Activated CD4-positive, alpha-beta T cell treated with anti-CD3 and anti-CD28 coated beads for 48 hours (primary cell): ENCODE data around the gene RNF10.
"Not testable (repeated sequence)": the region's sequence is repeated elsewhere in the genome, so short reads cannot be mapped to it uniquely, and the experiment has no call there.

ENCODE experiments used
- DNase-seq: peaks from one replicate; pipeline ENCODE4 v3.0.0-alpha.2; 2020

RNF10 gene

DNA sequence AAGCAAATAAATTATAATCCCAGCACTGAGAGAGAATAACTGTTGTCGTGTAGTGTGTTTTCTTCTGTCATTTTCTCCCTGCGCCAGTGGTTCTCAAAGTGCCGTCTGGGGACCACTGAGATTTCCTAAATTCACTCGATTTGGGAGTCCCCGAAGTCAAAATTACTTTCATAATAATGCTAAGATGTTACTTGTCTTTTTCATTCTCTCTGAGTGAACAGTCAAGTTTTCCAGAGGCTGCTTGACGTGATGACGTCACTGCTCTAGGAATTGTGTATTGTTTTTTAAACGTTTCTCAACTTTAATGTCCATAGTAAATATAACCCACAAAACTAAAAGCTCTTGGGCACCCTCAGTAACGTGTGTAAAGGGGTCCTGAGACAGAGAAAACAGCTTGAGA is 47.8 kb downstream of the RNF10 start:
- DNase-seq = peak; percentile 13

DNA sequence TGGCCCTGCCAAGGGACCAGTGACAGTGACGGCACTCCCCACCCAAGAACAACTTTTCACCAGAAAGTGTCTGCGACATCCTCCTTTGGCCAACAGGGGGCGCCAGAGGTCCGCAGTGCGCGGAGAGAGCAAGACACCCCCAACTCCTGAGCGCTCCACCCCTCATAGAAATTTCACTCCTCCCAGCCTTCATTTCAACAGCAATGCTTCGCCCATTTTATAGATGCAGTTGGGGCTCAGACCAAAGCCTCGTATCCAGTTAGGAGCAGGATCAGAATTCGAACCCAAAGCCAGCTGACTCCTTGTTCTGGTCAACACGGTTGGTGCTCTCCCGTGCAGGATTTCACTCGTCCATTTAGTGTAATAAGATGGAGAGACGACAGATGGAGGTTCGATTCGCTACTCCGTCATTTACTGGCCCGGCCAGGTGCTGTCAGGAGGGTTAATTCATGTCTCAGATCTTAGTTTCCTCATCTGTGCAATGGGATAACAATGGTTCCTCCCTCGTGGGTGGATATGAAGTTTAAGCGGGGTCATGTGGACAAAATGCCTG is 49.4 kb downstream of the RNF10 start:
- DNase-seq = peak; percentile 90

DNA sequence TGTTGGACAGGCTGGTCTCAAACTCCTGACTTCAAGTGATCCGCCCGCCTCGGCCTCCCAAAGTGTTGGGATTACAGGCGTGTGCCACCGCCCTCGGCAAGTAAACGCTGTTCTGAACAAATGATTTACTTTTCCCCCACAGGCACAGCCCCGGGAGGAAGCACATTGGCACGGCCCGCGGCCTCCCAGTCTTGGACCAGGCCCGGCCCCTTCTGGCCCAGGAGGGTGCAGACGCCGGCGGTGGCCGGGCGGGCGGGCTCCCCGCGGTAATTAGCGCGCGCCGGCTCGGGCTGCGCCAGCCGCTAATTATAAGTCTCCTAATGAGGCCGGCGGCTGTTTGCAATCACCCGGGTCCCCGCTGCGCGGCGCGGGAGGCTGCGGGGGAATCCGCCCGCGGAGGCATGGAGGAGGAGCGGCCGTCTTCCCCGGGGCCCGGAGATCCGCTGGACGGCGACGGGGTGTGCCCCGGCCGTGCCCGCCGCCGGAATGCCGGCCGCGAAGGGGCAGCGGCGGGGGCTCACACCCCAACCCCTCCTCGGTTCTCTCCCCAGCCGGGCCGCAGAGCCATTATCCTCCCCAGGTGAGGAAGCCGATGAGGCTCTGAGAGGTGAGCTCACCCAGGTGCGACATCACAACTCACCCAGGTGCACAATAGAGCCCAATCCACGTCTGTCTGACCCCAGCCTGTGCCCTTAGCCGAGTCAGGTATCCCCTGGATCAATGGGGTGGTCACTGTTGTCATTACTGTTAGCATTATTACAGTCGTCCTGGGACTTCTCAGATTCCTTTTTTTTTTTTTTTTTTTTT is 50.4 kb downstream of the RNF10 start:
- DNase-seq = peak; percentile 65

DNA sequence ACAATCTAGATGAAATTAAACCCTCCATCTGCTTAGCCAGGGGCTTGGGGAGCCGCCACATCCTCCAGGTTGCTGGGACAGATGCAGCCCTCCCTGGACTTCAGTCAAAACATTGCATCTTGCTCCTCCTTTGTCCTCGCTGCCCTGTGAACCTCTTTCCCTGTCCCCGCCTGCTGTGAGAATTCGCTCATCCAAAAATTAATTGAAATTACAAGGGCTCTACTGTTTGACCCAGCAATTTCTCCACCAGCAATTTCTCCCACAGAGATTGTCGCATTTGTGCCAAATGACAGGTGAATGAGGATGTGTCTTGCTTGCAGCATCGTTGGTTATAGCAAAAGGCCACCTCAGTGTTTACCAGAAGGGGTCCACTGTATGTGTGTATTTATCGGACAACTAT is 52.0 kb downstream of the RNF10 start:
- DNase-seq = no peak

DNA sequence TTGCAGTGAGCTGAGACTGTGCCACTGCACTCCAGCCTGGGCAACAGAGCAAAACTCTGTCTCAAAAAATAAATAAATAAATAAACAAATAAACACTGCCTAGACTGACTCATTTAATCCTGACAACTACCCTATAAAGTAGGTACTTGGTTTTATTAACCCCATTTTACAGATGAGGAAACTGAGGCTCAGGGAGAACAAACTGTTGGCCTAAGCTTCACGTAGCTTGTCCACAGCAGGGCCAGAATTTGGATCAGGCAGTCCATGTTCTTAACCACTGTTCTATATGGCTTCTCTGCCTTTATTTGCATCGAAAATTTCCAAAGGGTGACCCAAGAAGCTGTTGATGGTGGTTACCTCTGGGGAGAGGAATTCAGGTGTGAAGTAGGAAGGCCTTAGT is 52.7 kb downstream of the RNF10 start:
- no peak for DNase-seq

DNA sequence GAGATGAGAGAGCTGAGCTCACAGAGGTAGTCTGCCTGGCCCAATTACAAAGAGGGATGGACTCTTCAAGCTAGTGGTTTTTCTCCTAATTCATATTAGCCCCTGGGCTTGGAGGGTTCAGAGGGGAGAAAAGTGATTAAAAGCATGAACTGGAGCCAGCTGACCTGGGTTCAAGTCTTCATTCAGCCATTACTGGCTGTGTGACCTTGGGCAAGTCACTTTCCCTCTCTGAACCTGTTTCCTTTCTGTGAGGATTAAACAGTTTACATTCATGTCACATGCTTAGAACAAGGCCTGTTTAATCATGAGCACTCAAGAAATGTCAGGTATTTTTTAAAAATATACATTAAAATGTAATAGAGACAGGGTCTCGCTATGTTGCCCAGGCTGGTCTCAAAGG is 54.2 kb downstream of the RNF10 start:
- no peak for DNase-seq

DNA sequence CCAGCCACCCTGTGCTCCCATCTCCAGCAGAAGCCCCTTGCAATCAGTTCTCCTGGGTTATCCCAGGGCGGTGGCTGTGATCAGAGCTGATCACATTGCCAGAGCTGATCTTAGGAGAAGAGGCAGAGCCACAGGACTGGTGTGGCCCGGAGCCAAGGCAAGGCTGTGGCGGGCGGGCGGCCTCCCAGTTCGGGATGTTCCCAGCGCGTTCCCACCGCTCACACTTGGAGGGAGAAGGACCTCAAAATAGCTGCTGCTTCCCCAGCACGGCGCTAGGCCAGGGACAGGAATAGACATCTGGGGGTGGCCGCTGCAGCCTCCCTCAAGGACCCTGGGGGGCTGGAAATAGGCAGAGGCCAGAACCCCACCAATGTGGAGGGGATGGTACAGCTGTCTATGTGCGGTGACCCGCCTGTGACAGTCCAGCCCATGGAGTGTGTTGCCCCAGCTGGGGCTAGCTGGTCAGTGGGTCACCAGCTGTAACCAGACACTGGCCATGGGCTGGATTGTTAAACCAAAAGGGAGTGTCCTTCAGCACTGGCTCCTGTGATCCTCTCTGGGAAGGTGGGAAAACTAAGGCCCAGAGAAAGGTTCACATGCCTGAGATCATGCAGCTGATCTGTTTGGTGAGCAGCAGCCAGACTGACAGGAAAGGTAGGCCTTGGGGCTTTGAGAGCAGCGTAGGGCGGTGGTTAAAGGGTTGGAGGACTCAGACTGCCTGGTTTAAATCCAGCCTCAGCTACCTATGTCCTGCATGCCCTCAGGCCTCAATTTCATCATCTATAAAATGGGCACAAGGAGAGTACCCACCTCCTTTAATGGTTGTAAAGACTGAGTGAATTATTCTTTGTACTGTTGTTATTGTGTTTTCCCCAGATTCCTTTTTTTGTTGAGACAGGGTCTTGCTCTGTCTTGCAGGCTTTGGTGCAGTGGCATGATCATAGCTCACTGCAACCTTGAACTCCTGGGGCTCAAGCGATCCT is 55.1 kb downstream of the RNF10 start:
- DNase-seq = no peak

DNA sequence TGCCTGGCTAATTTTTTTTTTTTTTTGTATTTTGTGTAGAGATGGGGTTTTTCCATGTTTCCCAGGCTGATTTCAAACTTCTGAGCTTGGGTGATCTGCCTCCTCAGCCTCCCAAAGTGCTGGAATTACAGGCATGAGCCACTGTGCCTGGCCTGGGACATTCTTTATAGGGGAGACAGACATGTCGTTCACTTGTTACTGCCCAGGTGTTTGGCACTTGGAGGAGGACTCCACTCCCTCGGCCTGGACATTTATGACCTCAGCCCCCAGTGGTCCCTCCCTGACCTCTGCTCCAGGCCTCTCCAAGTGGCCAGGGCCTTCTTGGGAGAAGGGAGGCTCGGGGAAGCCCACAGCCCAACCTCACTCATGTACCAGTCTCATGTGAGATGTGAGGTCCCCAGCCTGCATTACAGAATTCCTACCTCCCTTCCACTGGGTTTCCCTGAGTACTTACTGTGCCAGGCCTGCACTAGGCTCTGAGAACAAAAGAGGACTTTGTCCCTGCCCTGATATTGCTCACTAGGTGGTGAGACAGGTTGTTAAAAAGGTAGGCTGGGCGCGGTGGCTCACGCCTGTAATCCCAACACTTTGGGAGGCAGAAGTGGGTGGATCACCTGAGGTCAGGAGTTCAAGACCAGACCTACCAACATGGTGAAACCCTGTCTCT is 56.7 kb downstream of the RNF10 start:
- no peak for DNase-seq

DNA sequence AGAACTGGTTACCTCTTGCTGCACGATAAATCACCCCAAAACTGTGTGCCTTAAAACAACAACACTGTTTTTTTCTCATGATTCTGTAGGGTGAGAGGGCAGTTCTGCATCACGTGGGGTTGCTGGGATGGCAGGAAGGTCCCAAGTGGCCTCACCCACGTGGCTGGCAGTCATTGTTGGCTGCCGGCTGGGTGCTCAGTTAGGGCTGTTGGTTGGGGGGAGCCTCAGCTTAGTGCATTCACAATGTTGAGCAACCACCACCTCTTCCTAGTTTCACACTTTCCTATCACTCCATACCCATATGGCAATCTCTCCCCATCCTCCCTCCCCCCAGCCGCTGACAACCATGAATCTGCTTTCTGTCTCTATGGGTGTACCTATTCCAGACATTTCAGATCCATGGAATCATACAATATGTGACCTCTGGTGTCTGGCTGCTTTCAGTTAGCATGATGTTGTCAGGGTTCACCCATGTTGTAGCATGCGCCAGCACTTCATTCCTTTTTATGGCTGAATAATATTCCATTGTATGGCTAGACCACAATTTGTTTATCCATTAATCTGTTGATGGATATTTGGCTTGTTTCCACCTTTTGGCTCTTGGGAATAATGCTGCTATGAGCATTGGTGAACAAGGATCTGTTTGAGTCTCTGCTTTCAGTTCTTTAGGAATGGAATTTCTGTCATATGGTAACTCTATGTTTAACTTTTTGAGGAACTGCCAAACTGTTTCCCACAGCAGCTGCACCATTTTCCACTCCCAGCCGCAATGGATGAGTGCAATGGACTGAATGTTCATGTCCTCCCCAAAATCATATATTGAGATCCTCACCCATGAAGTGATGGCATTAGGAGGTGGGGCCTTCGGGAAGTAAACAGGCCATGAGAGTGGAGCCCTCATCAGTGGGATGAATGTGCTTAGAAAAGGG is 58.2 kb downstream of the RNF10 start:
- no peak for DNase-seq

DNA sequence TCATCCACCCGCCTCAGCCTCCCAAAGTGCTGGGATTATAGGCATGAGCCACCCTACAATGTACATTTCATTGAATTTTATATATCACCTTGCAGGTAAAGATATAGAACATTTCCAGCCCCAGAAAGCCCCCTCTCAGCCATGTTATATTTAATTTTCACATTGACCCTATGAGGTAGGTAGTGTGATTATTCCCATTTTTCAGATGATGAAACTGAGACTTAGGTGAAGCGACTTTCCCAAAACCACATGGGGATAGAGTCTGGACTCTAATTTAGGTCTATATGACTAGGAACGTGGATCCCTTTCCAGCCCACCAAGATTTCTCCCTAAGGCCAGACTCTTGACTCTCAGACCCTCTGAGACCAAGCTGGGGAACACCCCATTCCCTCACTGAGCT is 62.7 kb downstream of the RNF10 start:
- no peak for DNase-seq

DNA sequence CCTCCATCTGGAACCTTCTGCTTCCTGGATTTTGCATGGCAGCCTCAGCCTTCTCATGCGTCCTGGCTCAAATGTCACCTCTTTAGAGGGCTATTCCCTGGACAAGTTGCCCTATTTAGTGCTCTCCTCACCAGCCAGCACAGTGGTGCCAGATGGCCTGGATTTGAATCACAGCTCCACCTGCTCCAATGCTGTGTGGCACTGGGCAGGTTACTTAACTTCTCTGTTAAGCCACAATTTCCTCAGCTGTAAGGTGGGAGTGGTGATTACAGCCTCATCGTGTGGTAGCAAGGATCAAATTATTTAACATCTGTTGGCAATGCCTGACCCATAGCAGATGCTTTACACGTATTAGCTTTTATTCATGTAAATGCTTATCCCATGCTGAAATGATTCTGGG is 63.7 kb downstream of the RNF10 start:
- DNase-seq = no peak

DNA sequence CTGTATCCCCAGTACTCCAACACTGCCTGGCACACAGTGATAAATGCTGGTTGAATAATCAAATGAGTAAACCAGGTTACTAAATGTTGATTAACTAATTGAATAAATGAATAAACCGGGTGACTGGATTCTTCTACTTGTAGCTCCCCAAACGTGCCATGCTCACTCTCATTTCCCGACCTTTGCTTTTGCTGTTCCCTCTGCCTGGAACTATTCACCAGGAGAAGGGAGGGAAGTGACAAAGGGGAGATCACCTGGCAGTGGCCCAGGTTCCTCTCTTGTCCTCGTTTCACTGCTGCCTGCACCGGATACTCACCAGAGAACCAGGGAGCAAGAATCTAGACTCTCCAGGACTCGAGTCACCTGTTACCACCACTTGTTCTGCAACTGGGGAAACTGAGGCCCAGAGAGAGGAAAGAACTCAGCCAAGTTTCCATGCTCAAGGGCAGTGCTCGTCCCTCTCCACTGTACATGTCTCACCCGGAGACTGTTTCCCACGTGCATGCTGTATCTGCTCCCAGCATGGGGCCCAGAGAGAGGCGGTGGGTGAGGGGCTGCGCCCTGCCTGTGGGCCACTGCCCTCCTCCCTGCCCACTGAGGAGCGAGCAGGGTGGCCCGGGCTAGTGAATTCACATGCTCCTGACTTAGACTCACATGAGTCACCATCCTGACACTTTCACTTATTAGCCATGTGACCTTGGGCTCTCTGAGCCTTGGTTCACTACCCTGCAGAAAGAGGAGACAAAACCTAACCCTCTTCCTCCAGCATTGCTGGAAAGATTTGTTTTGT is 64.7 kb downstream of the RNF10 start:
- no peak for DNase-seq

DNA sequence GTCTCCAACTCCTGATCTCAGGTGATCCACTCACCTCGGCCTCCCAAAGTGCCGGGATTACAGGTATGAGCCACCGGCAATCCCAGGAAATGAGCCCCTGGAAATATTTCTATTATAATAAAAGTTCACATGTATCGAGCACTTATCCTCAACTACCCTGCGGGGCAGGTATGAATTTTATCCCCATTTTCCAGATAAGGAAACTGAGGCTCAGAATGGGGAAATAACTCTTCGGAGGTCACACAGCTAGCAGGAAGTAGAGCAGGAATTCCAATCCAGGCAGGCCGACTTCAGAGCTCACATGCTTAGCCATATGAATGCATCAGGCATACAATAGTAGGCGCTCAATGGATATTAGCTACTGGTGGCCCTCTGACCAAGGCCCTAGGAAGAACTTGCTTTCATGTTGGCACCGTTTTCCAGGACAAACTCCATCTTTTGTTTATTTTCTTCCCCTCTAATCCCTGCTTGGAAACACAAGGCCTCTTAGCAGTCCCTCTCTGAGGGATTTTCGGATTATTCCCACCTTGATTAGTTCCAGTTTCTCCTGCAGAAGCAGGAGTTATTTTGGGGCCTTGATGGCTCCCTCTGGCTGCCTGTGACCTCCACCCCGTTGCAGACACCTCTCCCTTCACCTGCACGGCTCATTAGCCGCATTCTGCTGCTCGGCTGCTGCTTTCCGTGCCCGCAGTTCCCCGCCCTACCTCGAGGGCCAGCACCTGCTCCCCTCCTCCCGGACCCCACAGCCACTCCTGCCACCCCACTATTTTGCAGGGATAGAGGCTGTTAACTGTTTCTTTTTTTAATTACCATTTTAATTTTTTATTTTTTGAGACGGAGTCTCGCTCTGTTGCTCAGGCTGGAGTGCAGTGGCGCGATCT is 65.8 kb downstream of the RNF10 start:
- DNase-seq = no peak

DNA sequence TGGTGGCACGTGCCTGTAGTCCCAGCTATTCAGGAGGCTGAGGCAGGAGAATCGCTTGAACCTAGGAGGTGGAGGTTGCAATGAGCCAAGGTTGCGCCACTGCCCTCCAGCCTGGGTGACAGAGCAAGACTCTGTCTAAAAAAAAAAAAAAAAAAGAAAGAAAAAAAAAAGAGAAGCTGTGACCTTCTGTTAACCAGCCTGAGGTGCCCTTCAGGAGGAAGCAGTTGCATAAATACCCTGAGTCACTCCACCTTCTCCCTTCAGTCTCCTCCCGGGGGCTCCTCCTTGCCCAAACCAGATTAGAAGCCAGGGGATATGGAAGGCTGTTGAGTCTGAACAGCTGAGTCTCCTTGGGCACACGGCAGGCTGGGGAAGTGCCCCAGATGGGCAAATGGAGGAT is 68.3 kb downstream of the RNF10 start:
- DNase-seq = not testable (repeated sequence)

DNA sequence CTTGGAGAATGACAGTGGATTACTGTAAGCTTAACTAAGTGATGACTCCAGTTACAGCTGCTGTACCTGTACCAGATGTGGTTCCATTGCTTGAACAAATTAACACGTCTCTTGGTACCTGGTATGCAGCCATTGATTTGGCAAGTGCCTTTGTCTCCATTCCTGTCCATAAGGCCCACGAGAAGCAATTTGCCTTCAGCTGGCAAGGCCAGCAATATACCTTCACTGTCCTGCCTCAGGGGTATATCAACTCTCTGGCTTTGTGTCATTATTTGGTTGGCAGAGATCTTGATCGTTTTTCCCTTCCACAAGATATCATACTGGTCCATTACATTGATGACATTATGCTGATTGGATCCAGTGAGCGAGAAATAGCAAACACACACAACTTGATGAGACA is 76.4 kb downstream of the RNF10 start:
- no peak for DNase-seq

DNA sequence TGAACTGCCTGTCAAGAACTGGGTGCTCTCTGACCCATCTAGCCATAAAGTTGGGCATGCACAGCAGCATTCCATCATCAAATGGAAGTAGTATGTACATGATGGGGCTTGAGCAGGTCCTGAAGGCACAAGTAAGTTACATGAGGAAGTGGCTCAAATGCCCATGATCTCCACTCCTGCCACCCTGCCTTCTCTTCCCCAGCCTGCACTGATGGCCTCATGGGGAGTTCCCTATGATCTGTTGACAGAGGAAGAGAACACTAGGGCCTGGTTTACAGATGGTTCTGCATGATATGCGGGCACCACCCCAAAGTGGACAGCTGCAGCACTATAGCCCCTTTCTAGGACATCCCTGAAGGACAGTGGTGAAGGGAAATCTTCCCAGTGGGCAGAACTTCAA is 77.4 kb downstream of the RNF10 start:
- not testable (repeated sequence) for DNase-seq

DNA sequence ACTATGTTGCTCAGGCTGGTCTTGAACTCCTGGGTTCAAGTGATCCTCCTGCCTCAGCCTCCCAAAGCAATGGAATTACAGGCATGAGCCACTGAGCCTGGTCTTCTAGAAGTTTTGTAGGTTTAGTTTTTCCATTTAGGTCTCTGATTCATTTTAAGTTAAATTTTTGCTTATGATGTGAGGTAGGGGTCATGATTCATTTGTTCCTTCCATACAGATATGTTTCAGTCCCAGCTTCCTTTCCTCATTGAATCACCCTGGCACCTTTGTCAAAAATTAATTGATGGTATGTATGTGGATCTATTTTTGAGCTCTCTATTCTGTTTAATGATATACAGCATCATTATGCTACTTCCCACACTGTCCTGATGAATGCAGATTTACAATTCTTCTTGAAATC is 80.7 kb downstream of the RNF10 start:
- peak; percentile 13 for DNase-seq

DNA sequence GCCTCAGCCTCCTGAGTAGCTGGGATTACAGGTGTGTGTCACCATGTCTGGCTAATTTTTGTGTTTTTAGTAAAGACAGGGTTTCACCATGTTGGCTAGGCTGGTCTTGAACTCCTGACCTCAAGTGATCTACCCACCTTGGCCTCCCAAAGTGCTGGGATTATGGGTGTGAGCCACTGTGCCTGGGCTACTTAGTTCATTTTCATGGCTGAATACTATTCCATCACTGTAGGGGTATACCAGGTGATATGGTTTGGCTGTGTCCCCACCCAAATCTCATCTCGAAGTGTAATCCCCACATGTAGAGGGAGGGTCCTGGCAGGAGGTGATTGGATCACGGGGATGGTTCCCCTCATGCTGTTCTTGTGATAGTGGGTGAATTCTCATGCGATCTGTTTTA is 83.0 kb downstream of the RNF10 start:
- DNase-seq = not testable (repeated sequence)

DNA sequence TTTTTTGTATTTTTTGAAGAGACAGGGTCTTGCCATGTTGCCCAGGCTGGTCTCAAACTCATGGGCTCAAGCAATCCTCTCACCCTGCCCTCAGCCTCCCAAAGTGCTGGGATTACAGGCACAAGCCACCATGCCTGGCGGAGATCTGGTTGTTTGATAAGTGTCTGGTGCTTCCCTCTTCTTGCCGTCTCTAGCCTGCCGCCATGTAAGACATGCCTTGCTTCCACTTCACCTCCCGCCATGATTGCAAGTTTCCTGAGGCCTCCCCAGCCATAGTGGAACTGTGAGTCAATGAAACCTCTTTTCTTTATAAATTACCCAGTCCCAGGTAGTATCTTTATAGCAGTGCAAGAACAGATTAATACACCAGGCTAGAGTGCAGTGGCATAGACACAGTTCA is 83.6 kb downstream of the RNF10 start:
- not testable (repeated sequence) for DNase-seq
